Lower lobe of right lung (tissue), 2 donors: ENCODE measurements around the gene FGF1. TPM values are rescaled to one million over a fixed set of nuclear protein-coding genes. Genes with fewer than 3 reads are reported as not detected.

Source experiments
- ATAC-seq, 2 donors: fragments of 200-7000 bp; cut with Tn5 transposase; one replicate each; pipeline ENCODE4 v1.9.1; 2020 to 2022; ENCODE audit warnings: mild to moderate bottlenecking in 2 of 2, moderate library complexity in 2 of 2
- DNase-seq: peaks from one replicate; pipeline ENCODE4 v3.0.0-alpha.2; 2020
- H3K27ac ChIP-seq: fragments of 200-600 bp; one replicate; pipeline ENCODE4 v1.8.0; 2022
- H3K27me3 ChIP-seq: fragments of 200-600 bp; one replicate; pipeline ENCODE4 v1.8.0; 2022; ENCODE audit warnings: low read depth
- H3K36me3 ChIP-seq: fragments of 200-600 bp; one replicate; pipeline ENCODE4 v1.8.0; 2022; ENCODE audit warnings: mild to moderate bottlenecking
- H3K4me1 ChIP-seq: fragments of 200-600 bp; one replicate; pipeline ENCODE4 v1.8.0; 2022
- H3K4me3 ChIP-seq: fragments of 200-600 bp; one replicate; pipeline ENCODE4 v1.8.0; 2022; ENCODE audit warnings: mild to moderate bottlenecking
- H3K9me3 ChIP-seq: fragments of 200-600 bp; one replicate; pipeline ENCODE4 v1.8.0; 2022
- intact Hi-C: fragments of 100-400 bp; cut with DNase I; formaldehyde crosslinking; loops from one replicate; pipeline ENCODE4 v1.11.0; 2022
- total RNA-seq: library from RNA; stranded (reverse); fragmentation: NEBNext Ultra II Directional; extraction: Animal tissue kit (Norgen Biotek cat#: 25700); gene quantifications from one replicate; pipeline ENCODE4 v1.2.1, GENCODE V29; 2021
- TF ChIP-seq, protein P1 (sequence below): fragments of 200-600 bp; IDR thresholded peaks from one replicate; pipeline ENCODE4 v1.8.0; 2022; ENCODE audit warnings: antibody characterized with exemption, mild to moderate bottlenecking
- donor health status: DM: no; HTN: yes; CAD: no; lungs with severe emphysema.

The FGF1 gene
- total RNA-seq, 1 donor from 2014 or later = 0.97 TPM

- ATAC-seq = no peak
- intact Hi-C loops = no loop called here
- DNase-seq = no peak
Measured at GRCh38 chr5:142661143-142661542, 24.7 kb downstream of the FGF1 start.

GRCh38 chr5:142660731-142661130 is 25.2 kb downstream of the FGF1 start:
- Histone ChIP-seq H3K4me1 (peaks cover 2% of the 10 kb centered on the region), H3K4me3 (no peak overlapping the region), H3K36me3 (no peaks in the 10 kb centered on the region), H3K9me3 (no peaks in the 10 kb centered on the region), H3K27ac (no peak overlapping the region), H3K27me3 (no peaks in the 10 kb centered on the region)
- DNase-seq = no peak
- no peak for ATAC-seq
- TF ChIP-seq, protein P1, sequence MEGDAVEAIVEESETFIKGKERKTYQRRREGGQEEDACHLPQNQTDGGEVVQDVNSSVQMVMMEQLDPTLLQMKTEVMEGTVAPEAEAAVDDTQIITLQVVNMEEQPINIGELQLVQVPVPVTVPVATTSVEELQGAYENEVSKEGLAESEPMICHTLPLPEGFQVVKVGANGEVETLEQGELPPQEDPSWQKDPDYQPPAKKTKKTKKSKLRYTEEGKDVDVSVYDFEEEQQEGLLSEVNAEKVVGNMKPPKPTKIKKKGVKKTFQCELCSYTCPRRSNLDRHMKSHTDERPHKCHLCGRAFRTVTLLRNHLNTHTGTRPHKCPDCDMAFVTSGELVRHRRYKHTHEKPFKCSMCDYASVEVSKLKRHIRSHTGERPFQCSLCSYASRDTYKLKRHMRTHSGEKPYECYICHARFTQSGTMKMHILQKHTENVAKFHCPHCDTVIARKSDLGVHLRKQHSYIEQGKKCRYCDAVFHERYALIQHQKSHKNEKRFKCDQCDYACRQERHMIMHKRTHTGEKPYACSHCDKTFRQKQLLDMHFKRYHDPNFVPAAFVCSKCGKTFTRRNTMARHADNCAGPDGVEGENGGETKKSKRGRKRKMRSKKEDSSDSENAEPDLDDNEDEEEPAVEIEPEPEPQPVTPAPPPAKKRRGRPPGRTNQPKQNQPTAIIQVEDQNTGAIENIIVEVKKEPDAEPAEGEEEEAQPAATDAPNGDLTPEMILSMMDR = no peak
- intact Hi-C loops = no loop called here

More at GRCh38 chr5:142661143-142661542, 24.7 kb downstream of the FGF1 start:
- H3K9me3 ChIP-seq = no peaks in the 10 kb centered on the region
- H3K4me3 ChIP-seq = no peak overlapping the region
- TF ChIP-seq, protein P1 = no peak
- no peak overlapping the region for H3K27ac ChIP-seq
- H3K4me1 ChIP-seq = no peaks in the 10 kb centered on the region
- no peaks in the 10 kb centered on the region for H3K36me3 ChIP-seq
- no peaks in the 10 kb centered on the region for H3K27me3 ChIP-seq

GRCh38 chr5:142660196-142660595 is 25.7 kb downstream of the FGF1 start:
- TF ChIP-seq, protein P1 = no peak

DNA sequence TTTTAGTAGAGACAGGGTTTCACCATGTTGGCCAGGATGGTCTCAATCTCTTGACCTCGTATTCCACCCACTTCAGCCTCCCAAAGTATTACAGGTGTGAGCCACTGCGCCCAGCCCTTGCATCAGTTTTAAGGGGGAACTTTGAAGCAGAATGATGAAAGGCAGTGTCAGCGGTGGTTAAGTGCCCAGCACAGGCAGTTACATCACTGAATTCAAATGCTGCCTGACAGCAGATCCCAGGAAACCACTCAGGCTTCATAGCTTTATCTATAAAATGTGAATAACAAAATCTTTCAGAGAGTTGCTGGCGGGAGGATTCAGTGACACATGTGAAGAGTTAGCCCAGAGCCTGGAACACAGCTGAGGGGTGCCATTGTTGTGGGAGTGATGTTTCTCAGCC is 26.5 kb downstream of the FGF1 start:
- TF ChIP-seq, protein P1 = no peak
- DNase-seq = no peak
- Histone ChIP-seq H3K36me3 (no peaks in the 10 kb centered on the region), H3K4me3 (no peak overlapping the region), H3K27me3 (no peaks in the 10 kb centered on the region), H3K9me3 (no peaks in the 10 kb centered on the region), H3K4me1 (peaks cover 9% of the 10 kb centered on the region), H3K27ac (no peak overlapping the region)
- intact Hi-C loops = loop anchor here (5.0 kb wide), 1 partner anchor 38 kb away; no protein-coding TSS in a partner anchor
- no peak for ATAC-seq

More at GRCh38 chr5:142660196-142660595, 25.7 kb downstream of the FGF1 start:
- intact Hi-C loops = no loop called here
- H3K4me1 ChIP-seq = peaks cover 8% of the 10 kb centered on the region
- no peaks in the 10 kb centered on the region for H3K36me3 ChIP-seq
- ATAC-seq (no peak), DNase-seq (no peak)
- no peaks in the 10 kb centered on the region for H3K9me3 ChIP-seq
- H3K4me3 ChIP-seq = no peak overlapping the region
- H3K27ac ChIP-seq = no peak overlapping the region
- no peaks in the 10 kb centered on the region for H3K27me3 ChIP-seq

GRCh38 chr5:142658278-142658677 is 27.6 kb downstream of the FGF1 start:
- H3K36me3 ChIP-seq = no peaks in the 10 kb centered on the region
- no peaks in the 10 kb centered on the region for H3K9me3 ChIP-seq
- ATAC-seq (no peak), DNase-seq (no peak)
- TF ChIP-seq, protein P1 = no peak
- intact Hi-C loops = loop anchor here (5.0 kb wide), 1 partner anchor 39 kb away; no protein-coding TSS in a partner anchor
- no peak overlapping the region for H3K4me3 ChIP-seq
- no peak overlapping the region for H3K27ac ChIP-seq
- no peaks in the 10 kb centered on the region for H3K27me3 ChIP-seq
- peaks cover 9% of the 10 kb centered on the region for H3K4me1 ChIP-seq
